ENCODE measurements around the gene TCTN1. TPM values are rescaled to one million over a fixed set of nuclear protein-coding genes. Genes with fewer than 3 reads are reported as not detected.

The TCTN1 gene
- total RNA-seq, 1 experiment from 2014 or later = 11.1 TPM

DNA sequence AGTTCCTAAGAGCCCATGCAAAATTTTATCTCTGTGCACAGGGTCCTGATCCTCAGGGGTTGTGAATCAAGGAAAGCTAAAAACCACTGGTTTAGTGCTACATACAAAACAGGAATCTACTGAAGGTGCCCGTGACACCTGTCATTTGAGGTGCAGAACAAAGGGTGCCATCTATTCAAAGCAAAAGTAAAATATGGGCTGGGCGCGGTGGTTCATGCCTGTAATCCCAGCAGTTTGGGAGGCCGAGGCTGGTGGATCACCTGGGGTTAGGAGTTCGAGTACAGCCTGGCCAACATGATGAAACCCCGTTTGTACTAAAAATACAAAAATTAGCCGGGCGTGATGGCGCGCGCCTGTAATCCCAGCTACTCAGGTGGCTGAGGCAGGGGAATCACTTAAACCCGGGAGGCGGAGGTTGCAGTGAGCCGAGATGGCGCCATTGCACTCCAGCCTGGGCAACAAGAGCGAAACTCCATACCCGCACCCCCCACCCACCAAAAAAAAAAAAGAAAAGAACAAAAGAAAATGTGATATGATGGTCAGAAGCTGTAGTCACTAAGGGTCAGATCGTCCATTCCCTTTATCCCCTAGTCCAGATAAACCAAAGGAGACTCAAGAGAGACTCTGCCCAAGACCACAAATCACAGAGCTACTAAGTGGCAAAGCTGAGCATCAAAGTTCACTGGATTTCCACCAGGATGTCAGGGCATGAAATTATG lies 34.2 kb upstream of the TCTN1 start:
- H2BK120ac ChIP-seq (ENCODE audit: low read depth, low read length, poor library complexity, severe bottlenecking) = no peak overlapping the region
- no peak overlapping the region for H2BK12ac ChIP-seq (ENCODE audit: insufficient read length, low read depth, low read length)
- no peak overlapping the region for H2BK15ac ChIP-seq (ENCODE audit: low read depth, low read length)
- DNase-seq = no peak
- H4K8ac ChIP-seq (replicated peaks; ENCODE audit: insufficient read length, low read depth, low read length) = no peak overlapping the region
- no peak overlapping the region for H3K9ac ChIP-seq (ENCODE audit: extremely low read depth, insufficient read length, low read length)
- H3K4me2 ChIP-seq (ENCODE audit: insufficient read depth, insufficient read length, low read length) = no peak overlapping the region
- Mint-ChIP-seq H3K27me3 (ENCODE audit: low read depth) (no peaks in the 10 kb centered on the region), H3K4me3 (peak overlapping the region in 1 of 2 experiments; percentile 17; a peak in 1 of 5 replicates), H3K9me3 (no peaks in the 10 kb centered on the region), H3K27ac (no peak overlapping the region; a peak in 1 of 7 replicates), H3K36me3 (ENCODE audit: insufficient read depth in 1 of 3, low read depth in 3 of 3) (peaks cover 2 to 6% (median 5%) of the 10 kb centered on the region in 3 experiments; a peak in 4 of 7 replicates), H3K4me1 (peaks cover 30 to 35% of the 10 kb centered on the region in 2 experiments)
- peaks cover 2% of the 10 kb centered on the region for H4K20me1 ChIP-seq (ENCODE audit: control insufficient read depth, insufficient read depth, insufficient read length)
- H4K5ac ChIP-seq (ENCODE audit: insufficient read length, low read depth, low read length) = no peak overlapping the region
- no peak overlapping the region for H2AK5ac ChIP-seq (ENCODE audit: insufficient read length, low read length)
- WGBS (ENCODE audit: extremely low coverage, insufficient read length, low lambda C conversion rate) = no CpG with 5 or more reads among the region's 18 CpGs
- H3K23ac ChIP-seq (ENCODE audit: insufficient read length, low read depth, low read length) = no peak overlapping the region
- H3K18ac ChIP-seq (ENCODE audit: insufficient read length, low read depth, low read length) = no peak overlapping the region
- H3K79me1 ChIP-seq (ENCODE audit: insufficient read depth, low read depth, low read length, poor library complexity, severe bottlenecking) = peaks cover 3% of the 10 kb centered on the region
- peaks cover 18% of the 10 kb centered on the region; the same call in 1 of the 2 replicates for H3K79me2 ChIP-seq (ENCODE audit: insufficient read depth, low read length)
- no peak overlapping the region for H4K91ac ChIP-seq (ENCODE audit: insufficient read length, low read depth, low read length)
- H3K27ac ChIP-seq (ENCODE audit: insufficient read length, low read depth, low read length) = no peak overlapping the region
- H3K4ac ChIP-seq (ENCODE audit: low read depth, low read length) = no peak overlapping the region
- H3K56ac ChIP-seq (ENCODE audit: insufficient read length, low read depth, low read length) = no peak overlapping the region
- H2BK5ac ChIP-seq (ENCODE audit: insufficient read length, low read length) = no peak overlapping the region
- no peaks in the 10 kb centered on the region for H3K27me3 ChIP-seq (ENCODE audit: insufficient read depth, low read length)
- H3K4me1 ChIP-seq (ENCODE audit: insufficient read depth, low read length) = peaks cover 6% of the 10 kb centered on the region; the same call in 1 of the 2 replicates
- TF ChIP-seq, protein P1, sequence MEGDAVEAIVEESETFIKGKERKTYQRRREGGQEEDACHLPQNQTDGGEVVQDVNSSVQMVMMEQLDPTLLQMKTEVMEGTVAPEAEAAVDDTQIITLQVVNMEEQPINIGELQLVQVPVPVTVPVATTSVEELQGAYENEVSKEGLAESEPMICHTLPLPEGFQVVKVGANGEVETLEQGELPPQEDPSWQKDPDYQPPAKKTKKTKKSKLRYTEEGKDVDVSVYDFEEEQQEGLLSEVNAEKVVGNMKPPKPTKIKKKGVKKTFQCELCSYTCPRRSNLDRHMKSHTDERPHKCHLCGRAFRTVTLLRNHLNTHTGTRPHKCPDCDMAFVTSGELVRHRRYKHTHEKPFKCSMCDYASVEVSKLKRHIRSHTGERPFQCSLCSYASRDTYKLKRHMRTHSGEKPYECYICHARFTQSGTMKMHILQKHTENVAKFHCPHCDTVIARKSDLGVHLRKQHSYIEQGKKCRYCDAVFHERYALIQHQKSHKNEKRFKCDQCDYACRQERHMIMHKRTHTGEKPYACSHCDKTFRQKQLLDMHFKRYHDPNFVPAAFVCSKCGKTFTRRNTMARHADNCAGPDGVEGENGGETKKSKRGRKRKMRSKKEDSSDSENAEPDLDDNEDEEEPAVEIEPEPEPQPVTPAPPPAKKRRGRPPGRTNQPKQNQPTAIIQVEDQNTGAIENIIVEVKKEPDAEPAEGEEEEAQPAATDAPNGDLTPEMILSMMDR (conservative IDR thresholded peaks at IDR 0.05) = no peak
- H3K9me3 ChIP-seq (ENCODE audit: control insufficient read depth, low read depth, low read length) = no peaks in the 10 kb centered on the region
- no peak overlapping the region for H3K14ac ChIP-seq (ENCODE audit: insufficient read depth, low read length)
- no peak overlapping the region for H2AFZ ChIP-seq (ENCODE audit: low read length)
- peaks cover 5% of the 10 kb centered on the region for H3K23me2 ChIP-seq (ENCODE audit: insufficient read length, low read depth, low read length, poor library complexity, severe bottlenecking)
- no peak overlapping the region for H3T11ph ChIP-seq (ENCODE audit: low read length)
- no peak overlapping the region for H2BK20ac ChIP-seq (ENCODE audit: low read depth, low read length, poor library complexity, severe bottlenecking)

All from H9 (cell line).